ENCODE measurements around the gene SPRY2. TPM values are rescaled to one million over a fixed set of nuclear protein-coding genes. Genes with fewer than 3 reads are reported as not detected.

SPRY2 gene
- total and polyA plus RNA-seq, 2 experiments from 2014 or later, result 11.8 to 22.3 TPM

DNA sequence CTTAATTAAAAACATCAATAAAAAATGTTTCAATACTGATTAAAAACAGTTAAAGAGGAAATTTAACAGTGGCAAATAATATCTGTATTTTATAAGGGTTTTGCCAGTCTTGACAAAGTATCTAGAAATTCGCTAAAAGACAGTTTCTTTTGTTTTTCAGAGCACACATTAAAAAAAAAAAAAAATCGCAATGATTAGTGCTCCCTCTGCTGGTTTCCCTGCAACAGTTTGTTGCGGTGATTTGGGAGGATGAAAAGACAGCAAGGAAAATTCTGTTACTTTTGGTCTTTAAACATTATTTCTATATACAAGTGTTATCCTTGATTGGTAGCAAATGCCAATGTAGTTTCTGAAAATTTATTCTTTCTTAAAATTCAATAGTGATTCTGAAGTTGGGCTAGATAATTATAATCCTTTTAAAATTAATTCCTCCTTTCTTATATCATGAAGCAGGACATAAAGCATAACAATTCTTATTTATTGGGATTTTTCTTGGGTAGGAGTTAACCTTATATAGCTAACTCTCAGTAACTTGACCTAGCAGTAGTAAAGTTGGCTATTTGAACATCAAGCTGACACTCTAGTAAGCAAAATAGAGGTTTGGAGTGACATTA lies 23.1 kb upstream of the SPRY2 start:
- Histone ChIP-seq H3F3A (ENCODE audit: insufficient read depth) (no peaks in the 10 kb centered on the region), H3K27me3 (replicated peaks; ENCODE audit: insufficient read depth) (no peaks in the 10 kb centered on the region), H3K27ac (no peak overlapping the region), H3K4me3 (peak overlapping the region; percentile 56), H3K9me2 (ENCODE audit: insufficient read depth) (no peaks in the 10 kb centered on the region), H3K36me3 (ENCODE audit: low read depth) (no peaks in the 10 kb centered on the region), H3K4me2 (ENCODE audit: unreplicated experiment) (peak overlapping the region; percentile 78), H3K4me1 (ENCODE audit: insufficient read depth) (peaks cover 5% of the 10 kb centered on the region; the same call in 1 of the 2 replicates), H4K20me1 (ENCODE audit: insufficient read depth) (no peaks in the 10 kb centered on the region), H3K79me2 (ENCODE audit: insufficient read depth) (no peaks in the 10 kb centered on the region), H3K9ac (peak overlapping the region; percentile 61), H2AFZ (peak overlapping the region; percentile 63), H3K9me3 (ENCODE audit: low read depth) (no peaks in the 10 kb centered on the region)
- no peak for TF ChIP-seq EZH2phosphoT487 (IDR thresholded peaks at IDR 0.05; ENCODE audit: insufficient read depth, low read depth)
- no peak for TF ChIP-seq EZH2 (IDR thresholded peaks at IDR 0.05; ENCODE audit: insufficient read depth, poor library complexity, severe bottlenecking)
- in situ Hi-C loops (cut with MboI), result loop anchor here (10.0 to 25.0 kb wide), 2 partner anchors 589 to 952 kb away; partner anchors contain the start of gene RBM26
- WGBS, 2 experiments (ENCODE audit: low coverage in 1 of 2, low lambda C conversion rate in 2 of 2, missing lambda C conversion rate in 2 of 2), result 2% methylated on average over 3 of the region's 3 CpGs
- DNase-seq, result peak; percentile 67

DNA sequence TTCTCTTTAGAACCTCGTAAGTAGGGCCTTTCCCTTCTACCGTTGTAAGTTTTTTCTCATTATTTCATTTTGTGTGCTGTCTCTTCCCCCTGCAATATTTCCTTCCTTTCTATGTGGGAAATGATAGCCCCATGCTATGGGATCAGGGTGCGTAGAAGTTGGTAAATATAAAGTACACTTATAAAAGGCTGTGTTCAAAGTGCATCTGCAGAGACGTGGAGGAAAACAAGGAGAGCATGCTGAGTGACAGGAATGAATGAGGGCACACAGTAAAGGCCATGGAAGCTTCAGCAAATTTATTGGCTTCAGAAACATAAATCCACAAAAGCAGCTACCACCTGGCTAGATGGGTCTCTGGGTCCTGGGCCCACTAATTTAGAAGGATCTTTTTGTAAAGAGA lies 21.6 kb upstream of the SPRY2 start:
- no peaks in the 10 kb centered on the region for H3K36me3 ChIP-seq (ENCODE audit: low read depth)
- H3K4me2 ChIP-seq (ENCODE audit: unreplicated experiment), result no peak overlapping the region
- H3K9ac ChIP-seq, result no peak overlapping the region
- no peak overlapping the region for H2AFZ ChIP-seq
- H3K4me3 ChIP-seq, result no peak overlapping the region
- WGBS, 2 experiments (ENCODE audit: low coverage in 1 of 2, low lambda C conversion rate in 2 of 2, missing lambda C conversion rate in 2 of 2), result 98 to 99% methylated on average over 4 of the region's 4 CpGs
- no peak overlapping the region for H3K27ac ChIP-seq
- H3K9me2 ChIP-seq (ENCODE audit: insufficient read depth), result no peaks in the 10 kb centered on the region
- no peak for DNase-seq
- peaks cover 5% of the 10 kb centered on the region; the same call in 1 of the 2 replicates for H3K4me1 ChIP-seq (ENCODE audit: insufficient read depth)
- no peaks in the 10 kb centered on the region for H3F3A ChIP-seq (ENCODE audit: insufficient read depth)
- H3K27me3 ChIP-seq (replicated peaks; ENCODE audit: insufficient read depth), result no peaks in the 10 kb centered on the region
- H3K9me3 ChIP-seq (ENCODE audit: low read depth), result no peaks in the 10 kb centered on the region
- no peaks in the 10 kb centered on the region for H3K79me2 ChIP-seq (ENCODE audit: insufficient read depth)
- H4K20me1 ChIP-seq (ENCODE audit: insufficient read depth), result no peaks in the 10 kb centered on the region
- in situ Hi-C loops (cut with MboI), result loop anchor here (10.0 to 25.0 kb wide), 2 partner anchors 588 to 950 kb away; partner anchors contain the start of gene RBM26
- TF ChIP-seq EZH2 (IDR thresholded peaks at IDR 0.05; ENCODE audit: insufficient read depth, poor library complexity, severe bottlenecking) (no peak), EZH2phosphoT487 (IDR thresholded peaks at IDR 0.05; ENCODE audit: insufficient read depth, low read depth) (no peak)

DNA sequence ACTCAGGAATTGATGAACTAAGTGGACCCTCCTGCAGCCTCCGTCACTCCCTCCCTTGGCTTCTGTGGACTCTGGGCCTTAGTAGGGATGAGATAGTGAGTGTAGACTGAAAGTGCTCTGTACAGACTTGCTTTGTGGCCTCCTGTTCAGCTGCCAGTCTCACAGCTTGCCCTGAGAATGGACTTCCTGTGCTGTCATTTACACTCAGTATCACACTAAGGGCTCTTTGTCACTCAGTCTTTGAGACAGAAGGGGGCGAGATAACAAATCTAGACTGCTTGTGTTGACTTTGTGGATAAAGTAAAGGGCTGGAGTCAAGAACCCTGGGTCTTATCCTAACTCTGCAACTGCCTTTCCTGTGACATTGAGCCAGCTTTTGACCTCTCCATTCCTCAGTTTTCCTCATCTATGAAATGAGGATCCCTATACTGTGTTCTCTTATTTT lies 21.0 kb upstream of the SPRY2 start:
- no peak overlapping the region for H2AFZ ChIP-seq

DNA sequence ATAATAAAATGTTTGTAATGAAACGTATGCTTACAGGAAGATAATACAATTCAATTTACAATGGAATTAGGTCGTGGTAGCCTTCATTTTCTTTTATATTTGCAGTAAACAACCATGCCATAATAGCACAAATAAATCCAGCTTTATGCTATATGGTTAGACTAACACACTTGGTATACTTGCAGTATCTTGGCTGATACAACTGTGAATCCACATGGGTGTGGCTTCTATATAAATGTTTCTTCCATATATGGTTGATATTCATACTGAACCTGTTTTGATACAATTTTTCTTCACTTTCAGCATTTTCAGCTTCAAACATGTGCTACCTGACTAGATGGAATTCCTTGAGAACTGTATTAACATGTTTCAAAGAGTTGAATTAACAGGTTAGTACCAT lies 20.4 kb upstream of the SPRY2 start:
- no peak overlapping the region for H3K4me3 ChIP-seq
- H3K4me2 ChIP-seq (ENCODE audit: unreplicated experiment), result no peak overlapping the region
- no peak overlapping the region for H2AFZ ChIP-seq
- DNase-seq, result no peak
- H3K9ac ChIP-seq, result no peak overlapping the region
- no peaks in the 10 kb centered on the region for H3F3A ChIP-seq (ENCODE audit: insufficient read depth)
- H3K79me2 ChIP-seq (ENCODE audit: insufficient read depth), result no peaks in the 10 kb centered on the region
- 98 to 99% methylated on average over 2 of the region's 2 CpGs for WGBS, 2 experiments (ENCODE audit: low coverage in 1 of 2, low lambda C conversion rate in 2 of 2, missing lambda C conversion rate in 2 of 2)
- H3K27ac ChIP-seq, result no peak overlapping the region
- in situ Hi-C loops (cut with MboI), result loop anchor here (10.0 to 25.0 kb wide), 2 partner anchors 586 to 949 kb away; partner anchors contain the start of gene RBM26
- H4K20me1 ChIP-seq (ENCODE audit: insufficient read depth), result no peaks in the 10 kb centered on the region
- no peaks in the 10 kb centered on the region for H3K27me3 ChIP-seq (replicated peaks; ENCODE audit: insufficient read depth)
- no peaks in the 10 kb centered on the region for H3K9me2 ChIP-seq (ENCODE audit: insufficient read depth)
- TF ChIP-seq EZH2phosphoT487 (IDR thresholded peaks at IDR 0.05; ENCODE audit: insufficient read depth, low read depth) (no peak), EZH2 (IDR thresholded peaks at IDR 0.05; ENCODE audit: insufficient read depth, poor library complexity, severe bottlenecking) (no peak)
- H3K9me3 ChIP-seq (ENCODE audit: low read depth), result no peaks in the 10 kb centered on the region
- H3K4me1 ChIP-seq (ENCODE audit: insufficient read depth), result peaks cover 5% of the 10 kb centered on the region; the same call in 1 of the 2 replicates
- H3K36me3 ChIP-seq (ENCODE audit: low read depth), result no peaks in the 10 kb centered on the region

More for the DNA sequence above, 21.0 kb upstream of the SPRY2 start:
- no peaks in the 10 kb centered on the region for H3K27me3 ChIP-seq (replicated peaks; ENCODE audit: insufficient read depth)
- DNase-seq, result no peak
- H3K4me3 ChIP-seq, result no peak overlapping the region
- H3K4me1 ChIP-seq (ENCODE audit: insufficient read depth), result peaks cover 5% of the 10 kb centered on the region; the same call in 1 of the 2 replicates
- WGBS, 2 experiments (ENCODE audit: low coverage in 1 of 2, low lambda C conversion rate in 2 of 2, missing lambda C conversion rate in 2 of 2), result 97 to 100% methylated on average over 2 of the region's 2 CpGs
- no peaks in the 10 kb centered on the region for H3F3A ChIP-seq (ENCODE audit: insufficient read depth)
- H3K9ac ChIP-seq, result no peak overlapping the region
- in situ Hi-C loops (cut with MboI), result loop anchor here (10.0 to 25.0 kb wide), 2 partner anchors 587 to 950 kb away; partner anchors contain the start of gene RBM26
- no peaks in the 10 kb centered on the region for H4K20me1 ChIP-seq (ENCODE audit: insufficient read depth)
- TF ChIP-seq EZH2 (IDR thresholded peaks at IDR 0.05; ENCODE audit: insufficient read depth, poor library complexity, severe bottlenecking), result no peak
- no peak for TF ChIP-seq EZH2phosphoT487 (IDR thresholded peaks at IDR 0.05; ENCODE audit: insufficient read depth, low read depth)
- no peak overlapping the region for H3K27ac ChIP-seq
- H3K9me3 ChIP-seq (ENCODE audit: low read depth), result no peaks in the 10 kb centered on the region
- no peaks in the 10 kb centered on the region for H3K9me2 ChIP-seq (ENCODE audit: insufficient read depth)
- no peaks in the 10 kb centered on the region for H3K79me2 ChIP-seq (ENCODE audit: insufficient read depth)
- H3K36me3 ChIP-seq (ENCODE audit: low read depth), result no peaks in the 10 kb centered on the region
- no peak overlapping the region for H3K4me2 ChIP-seq (ENCODE audit: unreplicated experiment)
